CD8-positive, alpha-beta memory T cell (primary cell): ENCODE data around the gene ATP6V1A. TPM values are rescaled to one million over a fixed set of nuclear protein-coding genes. Genes with fewer than 3 reads are reported as not detected.

Experiments
- CTCF ChIA-PET: fragments of 350-600 bp; sonication (Branson Sonifier 250); formaldehyde crosslinking; loops from one replicate; lab custom pipeline; 2021; ENCODE audit warnings: antibody characterized with exemption; lab: Charles Lee
- POLR2A ChIA-PET: fragments of 350-600 bp; sonication (Branson Sonifier 250); formaldehyde crosslinking; loops from one replicate; lab custom pipeline; 2021; ENCODE audit warnings: antibody characterized with exemption; lab: Charles Lee
- DNase-seq, 5 donors: peaks; one replicate each; pipeline versions ENCODE4 v3.0.0 to v3.0.0-alpha.2; 2020 to 2022; ENCODE audit warnings: mixed read lengths in 1 of 5
- H3K27ac ChIP-seq: one replicate; pipeline ENCODE4 v1.7.0; 2013; ENCODE audit warnings: low read depth, mild to moderate bottlenecking, low read length, moderate library complexity
- H3K27me3 ChIP-seq: 2 replicates; pipeline ENCODE4 v1.7.0; 2013; ENCODE audit warnings: low read length, mild to moderate bottlenecking; ENCODE audit not compliant: insufficient read depth, poor library complexity, severe bottlenecking
- H3K36me3 ChIP-seq: 2 replicates; pipeline ENCODE4 v1.7.0; 2013; ENCODE audit warnings: mild to moderate bottlenecking, low read length, moderate library complexity; ENCODE audit not compliant: insufficient read depth
- H3K4me1 ChIP-seq: 2 replicates; pipeline ENCODE4 v1.7.0; 2013; ENCODE audit warnings: mild to moderate bottlenecking, low read length, moderate library complexity; ENCODE audit not compliant: insufficient read depth
- H3K4me3 ChIP-seq: 2 replicates; pipeline ENCODE4 v1.7.0; 2013; ENCODE audit warnings: mild to moderate bottlenecking, low read length
- H3K9me3 ChIP-seq: 2 replicates; pipeline ENCODE4 v1.7.0; 2013; ENCODE audit warnings: mild to moderate bottlenecking, low read length
- H3K27ac Mint-ChIP-seq, 8 donors: one replicate each; pipeline ENCODE4 v1.8.0; 2020 to 2021; ENCODE audit warnings: mixed read lengths in 8 of 8, mild to moderate bottlenecking in 6 of 8, inconsistent platforms in 3 of 8, moderate library complexity in 3 of 8
- H3K27me3 Mint-ChIP-seq, 2 donors: one replicate each; pipeline ENCODE4 v1.8.0; 2020 to 2021; ENCODE audit warnings: mixed read lengths in 2 of 2, mild to moderate bottlenecking in 1 of 2, moderate library complexity in 1 of 2
- H3K36me3 Mint-ChIP-seq, 3 donors: one replicate each; pipeline ENCODE4 v1.8.0; 2020 to 2021; ENCODE audit warnings: mixed read lengths in 3 of 3, inconsistent platforms in 1 of 3, mild to moderate bottlenecking in 1 of 3
- H3K4me1 Mint-ChIP-seq, 3 donors: one replicate each; pipeline ENCODE4 v1.8.0; 2020 to 2021; ENCODE audit warnings: mixed read lengths in 3 of 3, inconsistent platforms in 1 of 3, mild to moderate bottlenecking in 1 of 3
- H3K4me3 Mint-ChIP-seq, 7 donors: one replicate each; pipeline ENCODE4 v1.8.0; 2020 to 2021; ENCODE audit warnings: mixed read lengths in 7 of 7, mild to moderate bottlenecking in 6 of 7, moderate library complexity in 4 of 7, inconsistent platforms in 2 of 7
- H3K9me3 Mint-ChIP-seq, 5 donors: one replicate each; pipeline ENCODE4 v1.8.0; 2020 to 2022; ENCODE audit warnings: mixed read lengths in 5 of 5, mild to moderate bottlenecking in 3 of 5, moderate library complexity in 2 of 5, inconsistent platforms in 1 of 5
- polyA plus RNA-seq: library from polyadenylated mRNA; unstranded; fragments of 300-500 nt; fragmentation: Illumina TruSeq; gene quantifications from one replicate; pipeline ENCODE4 v1.2.3, GENCODE V29; 2021
- total RNA-seq, 2 experiments: library from RNA; stranded (reverse); gene quantifications; one replicate each; pipeline ENCODE4 v1.2.3, GENCODE V29; 2021

ATP6V1A gene
- total and polyA plus RNA-seq, 3 experiments from 2014 or later: 34.0 to 48.0 (median 45.4) TPM

DNA sequence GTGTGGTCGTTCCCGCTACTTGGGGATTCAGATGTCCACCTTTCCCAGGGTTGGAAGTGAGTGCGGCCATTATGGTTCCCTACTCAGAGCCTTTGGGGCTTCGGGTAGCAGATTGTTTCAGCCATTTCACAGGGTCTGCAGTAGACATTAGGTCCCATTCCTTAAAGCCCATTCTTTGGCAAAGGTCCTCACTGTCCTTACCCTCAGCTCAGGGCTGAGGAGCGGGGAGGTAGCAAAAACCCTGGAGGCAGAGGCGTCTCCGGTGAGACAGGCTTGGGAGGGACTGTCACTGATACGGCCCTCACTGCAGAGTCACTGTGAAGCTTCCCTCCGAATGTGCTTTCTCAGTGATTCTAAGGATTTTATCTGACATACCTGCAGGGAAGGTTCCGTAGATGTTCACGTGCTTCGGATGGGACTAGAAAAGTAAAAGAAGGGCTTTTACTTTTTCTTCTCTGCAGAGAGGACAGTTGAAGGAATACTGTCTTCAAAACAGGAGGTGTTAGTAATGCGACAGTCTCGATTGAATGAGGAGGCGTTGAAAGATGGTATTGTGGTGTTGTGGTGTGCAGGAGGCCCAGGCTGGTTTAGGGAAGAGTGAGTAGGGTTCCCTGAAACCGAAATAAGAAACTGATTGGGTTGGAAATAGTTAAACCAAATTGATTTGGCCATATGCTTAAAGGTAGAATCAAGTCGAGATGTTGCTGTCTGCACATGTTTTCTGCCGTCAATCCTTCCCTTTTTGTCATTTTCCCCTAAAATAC, 630 bp downstream of the ATP6V1A start:
- peak overlapping the region; percentile 56 for H3K27ac ChIP-seq
- Mint-ChIP-seq H3K27me3 (peaks cover 0 to 8% of the 10 kb centered on the region in 2 donors), H3K36me3 (peaks cover 0 to 34% (median 0%) of the 10 kb centered on the region in 3 donors), H3K9me3 (peaks cover 0 to 2% (median 0%) of the 10 kb centered on the region in 5 donors), H3K4me3 (peak overlapping the region; percentile 92 to 100 (median 98)), H3K4me1 (peaks cover 48 to 61% (median 58%) of the 10 kb centered on the region in 3 donors), H3K27ac (peak overlapping the region; percentile 100)
- H3K4me1 ChIP-seq: peaks cover 33% of the 10 kb centered on the region
- ChIA-PET POLR2A (interaction anchor here (0.8 to 3.0 kb wide), 5 partner anchors 12 to 309 kb away, joined by 3 to 29 read pairs (median 8); partner anchors contain the start of genes CCDC191, QTRT2 and USF3), CTCF (interaction anchor here (0.5 to 3.2 kb wide), 5 partner anchors 9 to 232 kb away, joined by 3 to 75 read pairs (median 3); partner anchors contain the start of gene SPICE1)
- H3K27me3 ChIP-seq: no peaks in the 10 kb centered on the region
- DNase-seq: peak in 2 of 5 donors; percentile 8 to 10
- H3K9me3 ChIP-seq: no peaks in the 10 kb centered on the region
- H3K36me3 ChIP-seq: no peaks in the 10 kb centered on the region
- H3K4me3 ChIP-seq: peak overlapping the region; percentile 78

GRCh38 chr3:113751141-113751540, 4.3 kb downstream of the ATP6V1A start:
- no peak overlapping the region for H3K4me3 Mint-ChIP-seq
- H3K27me3 ChIP-seq: no peaks in the 10 kb centered on the region
- no peaks in the 10 kb centered on the region for H3K9me3 ChIP-seq
- no peak overlapping the region for H3K4me3 ChIP-seq
- ChIA-PET CTCF (interaction anchor here (1.3 to 1.8 kb wide), 2 partner anchors 15 to 162 kb away, joined by 3 to 7 read pairs; no protein-coding TSS in a partner anchor), POLR2A (no interaction called here)
- H3K27ac ChIP-seq: no peak overlapping the region
- peaks cover 0 to 6% of the 10 kb centered on the region in 2 donors for H3K27me3 Mint-ChIP-seq
- H3K4me1 ChIP-seq: peaks cover 11% of the 10 kb centered on the region
- no peak overlapping the region for H3K27ac Mint-ChIP-seq
- no peak for DNase-seq
- H3K9me3 Mint-ChIP-seq: peaks cover 0 to 2% (median 0%) of the 10 kb centered on the region in 5 donors
- peaks cover 0 to 10% (median 0%) of the 10 kb centered on the region in 3 donors for H3K36me3 Mint-ChIP-seq
- H3K4me1 Mint-ChIP-seq: peaks cover 21 to 43% (median 42%) of the 10 kb centered on the region in 3 donors
- no peaks in the 10 kb centered on the region for H3K36me3 ChIP-seq

DNA sequence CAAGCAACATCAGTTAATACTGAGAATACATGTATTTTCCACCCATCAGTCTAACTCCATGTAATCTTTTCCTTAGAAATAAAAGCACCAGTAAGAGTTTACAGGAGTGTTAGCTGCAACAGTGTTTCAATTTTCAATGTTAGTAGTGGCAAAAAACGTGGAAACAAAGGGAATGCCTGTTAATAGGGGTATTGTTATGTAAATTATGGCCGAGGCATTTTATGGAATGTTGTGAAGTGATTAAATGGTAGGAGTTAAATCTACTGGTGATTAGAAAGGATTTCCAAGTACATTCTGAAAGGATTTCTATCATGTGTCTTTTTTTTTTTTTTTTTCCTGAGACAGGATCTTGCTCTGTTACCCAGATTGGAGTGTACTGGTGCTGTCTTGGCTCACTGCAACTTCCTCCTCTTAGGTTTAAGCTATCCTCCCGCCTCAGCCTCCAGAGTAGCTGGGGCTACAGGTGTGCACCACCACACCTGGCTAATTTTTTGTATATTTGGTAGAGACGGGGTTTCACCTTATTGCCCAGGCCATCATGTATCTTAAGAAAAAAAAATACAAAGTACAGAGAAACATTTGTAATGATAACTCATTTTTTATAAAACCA, 6.6 kb downstream of the ATP6V1A start:
- no peak overlapping the region for H3K4me3 ChIP-seq
- H3K4me1 ChIP-seq: no peaks in the 10 kb centered on the region
- no peaks in the 10 kb centered on the region for H3K36me3 ChIP-seq
- no peak for DNase-seq
- H3K36me3 Mint-ChIP-seq: peaks cover 3 to 5% (median 4%) of the 10 kb centered on the region in 3 donors
- peaks cover 12 to 35% (median 29%) of the 10 kb centered on the region in 3 donors for H3K4me1 Mint-ChIP-seq
- H3K9me3 ChIP-seq: no peaks in the 10 kb centered on the region
- H3K27me3 ChIP-seq: no peaks in the 10 kb centered on the region
- no peak overlapping the region for H3K4me3 Mint-ChIP-seq
- ChIA-PET CTCF (no interaction called here), POLR2A (no interaction called here)
- no peak overlapping the region for H3K27ac Mint-ChIP-seq
- H3K27me3 Mint-ChIP-seq: no peaks in the 10 kb centered on the region
- H3K27ac ChIP-seq: no peak overlapping the region
- peaks cover 0 to 2% (median 0%) of the 10 kb centered on the region in 5 donors for H3K9me3 Mint-ChIP-seq

DNA sequence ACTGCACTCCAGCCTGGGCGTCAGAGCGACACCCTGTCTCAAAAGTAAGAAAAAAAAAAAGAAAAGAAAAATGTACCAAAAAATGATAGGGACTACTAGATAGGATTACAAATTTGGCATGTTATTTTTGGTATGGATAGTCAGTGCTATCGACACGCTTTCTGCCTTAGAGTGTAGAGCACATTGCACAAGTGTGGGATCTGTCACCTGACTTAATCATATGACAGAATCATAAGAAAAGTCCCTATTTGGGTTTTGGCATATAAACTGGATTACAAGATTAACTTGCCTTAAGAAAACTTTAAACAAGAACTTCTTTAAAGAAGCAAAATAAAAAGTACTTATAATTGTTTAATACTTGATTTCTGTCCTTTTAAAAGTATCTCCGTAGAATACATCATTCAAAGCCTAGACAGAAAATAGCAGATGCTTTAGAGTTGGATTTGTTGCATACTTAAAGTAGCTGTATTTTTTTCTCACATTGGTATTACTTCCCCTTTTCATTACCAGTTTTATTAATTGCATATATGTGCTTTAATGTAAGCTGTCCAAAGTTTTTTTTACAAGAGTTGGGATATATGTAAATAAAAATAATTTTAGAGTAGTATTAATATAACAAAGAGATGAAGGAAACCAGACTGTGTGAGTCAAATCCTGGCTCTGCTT, 7.8 kb downstream of the ATP6V1A start:
- ChIA-PET CTCF (no interaction called here), POLR2A (no interaction called here)
- Mint-ChIP-seq H3K27ac (no peak overlapping the region), H3K27me3 (no peaks in the 10 kb centered on the region), H3K9me3 (peaks cover 0 to 3% (median 2%) of the 10 kb centered on the region in 5 donors), H3K36me3 (peaks cover 5 to 8% (median 5%) of the 10 kb centered on the region in 3 donors), H3K4me3 (no peak overlapping the region), H3K4me1 (peaks cover 6 to 28% (median 21%) of the 10 kb centered on the region in 3 donors)
- no peaks in the 10 kb centered on the region for H3K4me1 ChIP-seq
- H3K36me3 ChIP-seq: no peaks in the 10 kb centered on the region
- no peak for DNase-seq
- no peaks in the 10 kb centered on the region for H3K27me3 ChIP-seq
- H3K9me3 ChIP-seq: no peaks in the 10 kb centered on the region
- H3K4me3 ChIP-seq: no peak overlapping the region
- H3K27ac ChIP-seq: no peak overlapping the region

DNA sequence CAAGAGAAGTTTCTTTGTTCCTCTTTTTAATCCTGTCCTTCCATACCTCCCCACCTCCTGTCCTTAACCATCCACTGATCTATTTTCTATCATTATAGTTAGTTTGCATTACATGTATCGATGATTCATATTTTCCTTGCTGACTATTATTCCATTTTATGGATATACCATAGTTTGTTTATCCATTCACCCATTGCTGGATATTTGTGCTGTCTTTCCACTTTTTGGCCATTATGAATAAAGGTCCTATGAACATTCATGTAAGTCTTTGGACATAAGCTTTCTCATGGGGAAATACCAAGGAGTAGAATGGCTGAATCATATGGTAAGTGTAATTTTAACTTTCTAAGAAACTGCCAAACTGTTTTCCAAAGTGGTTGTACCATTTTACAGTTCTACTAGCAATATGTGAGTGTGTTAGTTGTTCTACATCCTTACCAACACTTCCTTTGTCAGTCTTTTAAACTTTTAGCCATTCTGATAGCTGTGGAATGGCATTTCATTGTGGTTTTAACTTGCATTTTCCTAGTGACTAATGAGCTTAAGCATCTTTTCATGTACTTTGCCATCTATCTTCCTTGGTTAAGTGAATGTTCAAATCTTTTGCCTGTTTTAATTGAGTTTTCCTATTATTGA, 11.7 kb downstream of the ATP6V1A start:
- ChIA-PET CTCF (interaction anchor here (2.7 kb wide), 1 partner anchor 13 kb away, joined by 12 read pairs; the partner anchor contains the start of gene NAA50), POLR2A (no interaction called here)
- Histone ChIP-seq H3K36me3 (no peaks in the 10 kb centered on the region), H3K4me1 (no peaks in the 10 kb centered on the region), H3K27ac (no peak overlapping the region), H3K9me3 (no peaks in the 10 kb centered on the region), H3K27me3 (no peaks in the 10 kb centered on the region), H3K4me3 (no peak overlapping the region)
- H3K27me3 Mint-ChIP-seq: no peaks in the 10 kb centered on the region
- H3K9me3 Mint-ChIP-seq: peaks cover 0 to 3% (median 2%) of the 10 kb centered on the region in 5 donors
- DNase-seq: no peak
- peaks cover 5 to 16% (median 10%) of the 10 kb centered on the region in 3 donors for H3K4me1 Mint-ChIP-seq
- no peak overlapping the region for H3K27ac Mint-ChIP-seq
- H3K36me3 Mint-ChIP-seq: peaks cover 5 to 8% (median 5%) of the 10 kb centered on the region in 3 donors
- H3K4me3 Mint-ChIP-seq: no peak overlapping the region

- POLR2A ChIA-PET: no interaction called here
- Histone ChIP-seq H3K9me3 (no peaks in the 10 kb centered on the region), H3K4me3 (no peak overlapping the region), H3K27me3 (no peaks in the 10 kb centered on the region), H3K27ac (no peak overlapping the region), H3K4me1 (no peaks in the 10 kb centered on the region), H3K36me3 (no peaks in the 10 kb centered on the region)
- no peak for DNase-seq
- Mint-ChIP-seq H3K36me3 (peaks cover 0 to 9% (median 2%) of the 10 kb centered on the region in 3 donors), H3K27ac (no peak overlapping the region), H3K4me3 (no peak overlapping the region), H3K4me1 (peaks cover 3 to 14% (median 5%) of the 10 kb centered on the region in 3 donors), H3K9me3 (no peaks in the 10 kb centered on the region), H3K27me3 (no peaks in the 10 kb centered on the region)
- CTCF ChIA-PET: no interaction called here
Measured at GRCh38 chr3:113764698-113765097, 17.9 kb downstream of the ATP6V1A start.

GRCh38 chr3:113769551-113769950, 22.7 kb downstream of the ATP6V1A start:
- CTCF ChIA-PET: no interaction called here

More at GRCh38 chr3:113769551-113769950, 22.7 kb downstream of the ATP6V1A start:
- POLR2A ChIA-PET: no interaction called here
- DNase-seq: no peak
- H3K27me3 ChIP-seq: no peaks in the 10 kb centered on the region
- Mint-ChIP-seq H3K9me3 (no peaks in the 10 kb centered on the region), H3K4me1 (peaks cover 6 to 22% (median 16%) of the 10 kb centered on the region in 3 donors), H3K27ac (no peak overlapping the region), H3K36me3 (peaks cover 0 to 9% (median 2%) of the 10 kb centered on the region in 3 donors), H3K27me3 (no peaks in the 10 kb centered on the region), H3K4me3 (no peak overlapping the region)
- no peak overlapping the region for H3K27ac ChIP-seq
- H3K4me3 ChIP-seq: no peak overlapping the region
- no peaks in the 10 kb centered on the region for H3K9me3 ChIP-seq
- H3K4me1 ChIP-seq: no peaks in the 10 kb centered on the region
- H3K36me3 ChIP-seq: no peaks in the 10 kb centered on the region
